NCI-H1105 (cell line): ENCODE measurements around the gene PSMB10.
"Not testable (repeated sequence)": the region's sequence is repeated elsewhere in the genome, so short reads cannot be mapped to it uniquely, and the experiment has no call there.

ENCODE experiments used
- DNase-seq: peaks from one replicate; lab custom pipeline; 2025; lab: John Stamatoyannopoulos, UW

Gene PSMB10

GRCh38 chr16:67936124-67936879, at the start of gene PSMB10:
Gene PSMB10, minus strand, starts transcription at chr16:67936850. Its CDS starts 101 bp downstream, at chr16:67936749.
- no peak for DNase-seq

- DNase-seq, result no peak
These were observed 45.5 kb upstream of the PSMB10 start for GRCh38 chr16:67982011-67982696.

GRCh38 chr16:67979955-67980678, 43.5 kb upstream of the PSMB10 start, which contains the start of gene DPEP3:
Gene DPEP3, minus strand, starts transcription at chr16:67980499. Its CDS starts 119 bp downstream, at chr16:67980380.
- DNase-seq, result no peak

GRCh38 chr16:67977469-67978227, 41.0 kb upstream of the PSMB10 start:
- no peak for DNase-seq

- DNase-seq, result no peak
These were observed 40.4 kb upstream of the PSMB10 start for GRCh38 chr16:67977005-67977404.

GRCh38 chr16:67976205-67976604, 39.6 kb upstream of the PSMB10 start:
- no peak for DNase-seq

- DNase-seq, result no peak
These were observed 38.9 kb upstream of the PSMB10 start for GRCh38 chr16:67975321-67976105.

DNA sequence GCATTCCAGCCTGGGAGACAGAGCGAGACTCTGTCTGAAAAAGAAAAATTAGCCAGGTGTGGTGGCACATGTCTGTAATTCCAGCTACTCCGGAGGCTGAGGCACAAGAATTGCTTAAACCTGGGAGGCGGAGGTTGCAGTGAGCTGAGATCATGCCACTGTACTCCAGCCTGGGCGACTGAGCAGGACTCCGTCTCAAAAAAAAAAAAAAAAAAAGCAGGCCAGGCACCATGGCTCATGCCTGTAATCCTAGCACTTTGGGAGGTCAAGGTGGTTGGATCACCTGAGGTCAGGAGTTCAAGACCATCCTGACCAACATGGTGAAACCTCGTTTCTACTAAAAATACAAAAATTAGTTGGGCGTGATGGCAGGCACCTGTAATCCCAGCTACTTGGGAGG, 35.6 kb upstream of the PSMB10 start:
- DNase-seq, result not testable (repeated sequence)

GRCh38 chr16:67971111-67971510, 34.5 kb upstream of the PSMB10 start:
- no peak for DNase-seq

DNA sequence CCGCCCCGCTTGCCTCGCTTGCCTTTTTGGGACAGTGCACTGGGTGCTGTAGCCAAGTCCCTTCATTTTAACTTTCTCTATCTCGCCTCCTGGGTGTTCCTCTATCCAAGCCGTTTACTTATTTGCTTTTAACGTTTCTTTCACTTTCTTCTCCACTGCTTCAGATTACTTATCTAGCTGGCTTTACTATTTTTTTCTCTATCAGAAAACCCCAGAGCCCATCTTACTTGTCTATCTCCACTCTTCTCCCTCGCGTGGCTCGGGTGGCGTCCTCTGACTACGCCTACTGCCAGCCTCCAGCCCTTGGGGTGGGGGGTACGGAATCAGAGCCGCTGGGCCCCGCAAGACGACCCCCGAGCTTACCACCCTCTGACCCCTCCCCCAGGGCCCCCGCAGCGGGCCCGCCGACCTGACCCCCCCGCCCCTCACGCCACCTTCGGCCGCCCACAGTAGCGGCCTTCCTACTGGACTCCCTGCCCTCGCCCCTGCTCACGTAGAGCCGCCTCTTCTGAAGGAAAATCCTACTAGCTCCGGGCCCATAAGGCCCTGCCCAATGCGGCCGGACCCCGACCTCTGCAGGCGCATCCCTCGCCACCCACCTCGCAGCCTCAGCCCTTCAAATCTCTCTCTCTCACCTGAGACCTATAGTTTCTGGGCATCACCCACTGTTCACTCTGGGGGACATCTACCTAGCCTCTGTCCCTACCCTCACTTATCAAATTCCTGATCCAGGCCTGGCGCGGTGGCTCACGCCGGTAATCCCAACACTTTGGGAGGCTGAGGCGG, 32.8 kb upstream of the PSMB10 start:
- DNase-seq, result no peak

- DNase-seq, result peak; percentile 41
These were observed 32.0 kb upstream of the PSMB10 start, which contains the start of gene SLC12A4 for GRCh38 chr16:67968400-67969253. Gene SLC12A4, minus strand, starts transcription at chr16:67968637. Its CDS starts 84 bp downstream, at chr16:67968553.

DNA sequence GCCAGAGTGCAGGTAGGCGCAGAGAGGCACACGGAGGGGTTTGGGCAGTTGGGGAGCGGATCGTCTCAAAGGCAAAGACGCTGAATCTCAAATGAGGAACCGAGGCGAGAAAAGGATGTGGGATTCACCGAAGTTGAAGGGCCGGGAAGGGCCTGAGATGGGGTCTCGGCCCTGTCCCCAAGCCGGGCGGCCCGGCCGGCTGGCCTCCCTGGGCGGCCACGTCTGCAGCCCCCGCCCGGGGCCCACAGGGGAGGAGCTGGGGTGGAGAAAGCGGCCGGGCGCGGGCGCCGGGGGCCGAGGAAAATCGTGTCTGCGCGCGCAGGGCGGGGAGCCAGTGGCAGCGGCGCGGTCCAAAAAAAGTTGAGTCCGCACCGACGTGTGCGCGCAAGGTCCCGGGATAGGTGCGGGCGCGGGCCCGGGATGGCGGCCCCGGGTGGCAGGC, 31.3 kb upstream of the PSMB10 start:
- DNase-seq, result no peak

- DNase-seq, result no peak
These were observed 30.7 kb upstream of the PSMB10 start for GRCh38 chr16:67967183-67967957.

DNA sequence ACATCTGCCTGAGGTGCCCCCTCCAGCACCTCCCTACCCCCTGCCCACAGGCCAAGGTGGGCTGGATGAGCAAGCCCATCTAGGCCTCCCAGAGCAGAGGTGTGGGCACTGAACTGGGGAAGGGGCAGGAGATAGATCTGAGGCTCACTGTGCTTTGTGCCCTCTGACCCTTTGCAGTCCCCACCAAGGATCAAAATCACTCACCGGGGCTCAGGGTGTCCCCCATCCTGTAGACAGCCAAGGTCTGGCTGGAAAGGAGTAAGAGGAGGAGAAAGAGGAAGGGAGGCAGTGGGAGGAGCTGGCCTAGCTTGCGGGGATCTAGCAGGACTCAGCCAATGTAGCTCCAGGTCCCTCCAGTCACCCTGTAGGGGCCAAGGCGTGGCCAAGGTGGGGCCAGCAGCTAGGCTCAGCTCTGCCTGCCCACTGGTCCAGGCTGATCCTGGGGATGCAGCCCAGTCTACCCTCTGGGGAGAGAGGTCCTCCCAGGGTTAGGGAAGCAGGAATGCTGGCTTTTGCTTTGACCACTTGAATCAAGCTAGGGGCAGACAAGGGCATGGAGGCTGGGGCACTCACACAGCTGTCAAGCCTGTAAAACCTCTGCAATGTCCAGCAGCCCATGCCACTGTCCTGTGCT, 30.0 kb upstream of the PSMB10 start:
- no peak for DNase-seq

- DNase-seq, result no peak
These were observed 29.3 kb upstream of the PSMB10 start for GRCh38 chr16:67965668-67966548.

DNA sequence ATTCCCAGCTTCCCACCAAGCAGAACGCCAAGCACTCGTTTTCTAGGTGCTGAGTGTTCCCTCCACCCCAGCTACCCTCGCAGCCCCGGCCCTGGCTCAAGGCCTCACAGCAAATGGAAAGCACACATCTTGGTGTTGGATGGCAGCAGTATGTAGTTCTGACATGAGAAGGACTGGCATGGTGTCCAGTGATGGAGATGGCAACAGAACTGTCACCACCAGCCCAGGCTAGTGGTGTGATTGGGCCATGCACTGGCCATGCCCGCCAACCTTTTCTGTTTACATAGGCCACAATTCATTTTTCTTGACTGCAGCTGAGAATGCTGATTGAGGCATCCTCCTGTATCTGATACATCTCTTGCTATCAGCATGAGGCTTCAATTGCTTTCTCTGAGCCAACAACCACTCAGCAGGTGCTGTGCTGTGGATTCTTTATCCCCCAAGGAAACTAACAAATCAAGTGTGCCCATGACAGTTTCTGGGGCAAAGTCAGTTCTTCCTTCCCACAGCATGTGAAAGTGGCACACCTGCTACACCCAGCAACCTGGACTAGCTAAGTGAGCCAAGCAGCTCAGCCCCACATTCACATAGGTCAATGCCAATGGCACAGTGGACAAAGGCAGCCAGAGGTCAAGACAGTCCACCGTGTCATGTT, 28.0 kb upstream of the PSMB10 start:
- DNase-seq, result no peak
